SK-N-SH (cell line): Measurements from ENCODE around the gene CFAP74. TPM values are rescaled to one million over a fixed set of nuclear protein-coding genes. Genes with fewer than 3 reads are reported as not detected.

Experiments used
- CTCF ChIA-PET: fragments of 300-600, 350-600 bp; formaldehyde crosslinking; extraction: SDS; loops from one replicate; lab custom pipeline; 2021; lab: Yijun Ruan, JAX
- POLR2A ChIA-PET: fragments of 350-600 bp; sonication (Branson Sonifier 250); formaldehyde crosslinking; extraction: SDS; loops from one replicate; lab custom pipeline; 2020; ENCODE audit warnings: antibody characterized with exemption, inconsistent platforms; lab: Yijun Ruan, JAX
- DNase-seq: peaks from one replicate; pipeline ENCODE4 v3.0.0; 2012
- H2AFZ ChIP-seq: fragments of 200-600 bp; sonication (generic); 2 replicates; pipeline ENCODE4 v1.8.1; 2016; ENCODE audit warnings: antibody characterized with exemption, mild to moderate bottlenecking, low read depth
- H3F3A ChIP-seq: fragments of 200-600 bp; sonication (generic); replicated peaks from 2 replicates; pipeline ENCODE3; 2016; ENCODE audit warnings: antibody characterized with exemption, mild to moderate bottlenecking; ENCODE audit not compliant: insufficient read depth
- H3K27ac ChIP-seq, 2 experiments: fragments of 200-500 bp in 1 of 2; fragments of 200-600 bp in 1 of 2; sonication (Bioruptor generic) in 1 of 2; sonication (generic), shearing (Covaris generic) in 1 of 2; 2 replicates each; pipeline versions ENCODE4 v1.5.1 to v1.6.1; 2014 to 2016; ENCODE audit warnings: low read depth in 2 of 2, inconsistent platforms in 1 of 2, low read length in 1 of 2, mild to moderate bottlenecking in 1 of 2, mixed read lengths in 1 of 2
- H3K27me3 ChIP-seq: fragments of 200-600 bp; sonication (generic), shearing (Covaris generic); 2 replicates; pipeline ENCODE4 v1.6.1; 2016; ENCODE audit warnings: mixed run types; ENCODE audit not compliant: insufficient read depth
- H3K36me3 ChIP-seq, 2 experiments: fragments of 200-500 bp in 1 of 2; fragments of 200-600 bp in 1 of 2; sonication (Bioruptor generic) in 1 of 2; sonication (generic) in 1 of 2; replicated peaks in 1 of 2; 2 replicates each; pipeline versions ENCODE3 to v1.5.1; 2014 to 2016; ENCODE audit warnings: low read length in 1 of 2, mild to moderate bottlenecking in 1 of 2; ENCODE audit not compliant: insufficient read depth in 2 of 2, control insufficient read depth in 1 of 2
- H3K4me1 ChIP-seq, 2 experiments: fragments of 200-500 bp in 1 of 2; fragments of 200-600 bp in 1 of 2; sonication (Bioruptor generic) in 1 of 2; sonication (generic), shearing (Covaris generic) in 1 of 2; 2 replicates each; pipeline versions ENCODE4 v1.5.1 to v1.6.1; 2014 to 2016; ENCODE audit warnings: low read depth in 1 of 2, low read length in 1 of 2, mixed run types in 1 of 2; ENCODE audit not compliant: insufficient read depth in 2 of 2, control insufficient read depth in 1 of 2
- H3K4me2 ChIP-seq: fragments of 200-600 bp; sonication (generic), shearing (Covaris generic); 2 replicates; pipeline ENCODE4 v1.6.1; 2017; ENCODE audit warnings: mixed run types
- H3K4me3 ChIP-seq, 2 experiments: fragments of 200-500 bp in 1 of 2; fragments of 200-600 bp in 1 of 2; sonication (Bioruptor generic) in 1 of 2; sonication (generic), shearing (Covaris generic) in 1 of 2; 2 replicates each; pipeline versions ENCODE4 v1.5.1 to v1.8.1; 2014 to 2016; ENCODE audit warnings: low read depth in 2 of 2, inconsistent platforms in 1 of 2, low read length in 1 of 2, mild to moderate bottlenecking in 1 of 2, mixed read lengths in 1 of 2, moderate library complexity in 1 of 2
- H3K79me2 ChIP-seq: fragments of 200-600 bp; sonication (generic); 2 replicates; pipeline ENCODE4 v1.8.1; 2017; ENCODE audit warnings: mild to moderate bottlenecking; ENCODE audit not compliant: insufficient read depth
- H3K9ac ChIP-seq: fragments of 200-600 bp; sonication (generic); 2 replicates; pipeline ENCODE4 v1.6.1; 2017; ENCODE audit warnings: mixed run types
- H3K9me2 ChIP-seq: fragments of 200-600 bp; sonication (generic); 2 replicates; pipeline ENCODE4 v1.6.1; 2017; ENCODE audit warnings: mixed run types
- H3K9me3 ChIP-seq: fragments of 200-600 bp; sonication (generic); 2 replicates; pipeline ENCODE4 v1.6.1; 2017; ENCODE audit warnings: mixed run types, mild to moderate bottlenecking, moderate library complexity
- H4K20me1 ChIP-seq: fragments of 200-600 bp; sonication (generic); 2 replicates; pipeline ENCODE4 v1.6.1; 2017; ENCODE audit warnings: mild to moderate bottlenecking, mixed run types; ENCODE audit not compliant: insufficient read depth
- CHD2 ChIP-seq: fragments of 150-350 bp; IDR thresholded peaks from 2 replicates; pipeline ENCODE4 v1.6.1; 2018; ENCODE audit warnings: low read length; ENCODE audit not compliant: partially characterized antibody
- CTCF ChIP-seq: fragments of 200-600 bp; sonication (generic); IDR thresholded peaks from 2 replicates; pipeline ENCODE4 v1.6.1; 2017; ENCODE audit warnings: antibody characterized with exemption, mild to moderate bottlenecking, moderate library complexity
- ELF1 ChIP-seq: IDR thresholded peaks from 2 replicates; pipeline ENCODE4 v1.4.0; 2012
- FOSL2 ChIP-seq: IDR thresholded peaks from 2 replicates; pipeline ENCODE4 v1.4.0; 2012; ENCODE audit warnings: low read depth, mild to moderate bottlenecking, moderate library complexity, borderline replicate concordance
- FOXJ3 ChIP-seq: sonication (generic); formaldehyde crosslinking; IDR thresholded peaks from 2 replicates; pipeline ENCODE4 v1.5.1; 2020; ENCODE audit warnings: mild to moderate bottlenecking, missing genetic modification reagents
- FOXM1 ChIP-seq: IDR thresholded peaks from 2 replicates; pipeline ENCODE4 v1.4.0; 2012; ENCODE audit warnings: low read depth, mild to moderate bottlenecking
- GABPA ChIP-seq: IDR thresholded peaks from 2 replicates; pipeline ENCODE4 v1.4.0; 2012; ENCODE audit warnings: low read depth, mild to moderate bottlenecking
- IRF3 ChIP-seq: fragments of 150-350 bp; IDR thresholded peaks from 2 replicates; pipeline ENCODE4 v1.6.1; 2016; ENCODE audit warnings: mild to moderate bottlenecking, low read depth, low read length
- MAX ChIP-seq: IDR thresholded peaks from 2 replicates; pipeline ENCODE4 v1.4.0; 2012; ENCODE audit warnings: low read depth
- MEF2A ChIP-seq: IDR thresholded peaks from 2 replicates; pipeline ENCODE4 v1.4.0; 2012; ENCODE audit warnings: low read depth, borderline replicate concordance
- MXI1 ChIP-seq: IDR thresholded peaks from 2 replicates; pipeline ENCODE4 v1.6.1; 2012; ENCODE audit warnings: mild to moderate bottlenecking, low read depth, low read length, improper control_type of control experiment
- NFIC ChIP-seq: IDR thresholded peaks from 2 replicates; pipeline ENCODE4 v1.4.0; 2012; ENCODE audit warnings: borderline replicate concordance
- NRF1 ChIP-seq: IDR thresholded peaks from 2 replicates; pipeline ENCODE4 v1.6.1; 2012; ENCODE audit warnings: low read depth, mild to moderate bottlenecking, low read length
- PBX3 ChIP-seq: IDR thresholded peaks from 2 replicates; pipeline ENCODE4; 2012
- POLR2AphosphoS5 ChIP-seq: IDR thresholded peaks from 2 replicates; pipeline ENCODE4 v1.6.1; 2012; ENCODE audit warnings: low read depth, low read length
- RAD21 ChIP-seq: IDR thresholded peaks from 2 replicates; pipeline ENCODE4 v1.6.1; 2012; ENCODE audit warnings: mild to moderate bottlenecking, low read length
- RCOR1 ChIP-seq: fragments of 150-350 bp; IDR thresholded peaks from 2 replicates; pipeline ENCODE4 v1.6.1; 2017; ENCODE audit warnings: antibody characterized with exemption, low read length
- RFX5 ChIP-seq: IDR thresholded peaks from 2 replicates; pipeline ENCODE4 v1.6.1; 2012; ENCODE audit warnings: mild to moderate bottlenecking, improper control_type of control experiment, low read length
- RXRA ChIP-seq: IDR thresholded peaks from 2 replicates; pipeline ENCODE4 v1.4.0; 2012; ENCODE audit warnings: low read depth, mild to moderate bottlenecking, borderline replicate concordance
- SIN3A ChIP-seq: IDR thresholded peaks from 2 replicates; pipeline ENCODE4 v1.6.1; 2012; ENCODE audit warnings: low read depth, mild to moderate bottlenecking, low read length, moderate library complexity, borderline replicate concordance
- SMC3 ChIP-seq: IDR thresholded peaks from 2 replicates; pipeline ENCODE4 v1.6.1; 2012; ENCODE audit warnings: low read depth, low read length, improper control_type of control experiment
- TAF1 ChIP-seq: IDR thresholded peaks from 2 replicates; pipeline ENCODE4 v1.6.1; 2012; ENCODE audit warnings: low read depth, mild to moderate bottlenecking, low read length, moderate library complexity, borderline replicate concordance
- TCF12 ChIP-seq: IDR thresholded peaks from 2 replicates; pipeline ENCODE4 v1.4.0; 2012
- TEAD4 ChIP-seq: IDR thresholded peaks from 2 replicates; pipeline ENCODE4 v1.4.0; 2012; ENCODE audit warnings: mild to moderate bottlenecking, borderline replicate concordance; ENCODE audit not compliant: insufficient read depth
- USF1 ChIP-seq: IDR thresholded peaks from 2 replicates; pipeline ENCODE4 v1.4.0; 2012; ENCODE audit warnings: low read depth, borderline replicate concordance
- YY1 ChIP-seq: IDR thresholded peaks from 2 replicates; pipeline ENCODE4 v1.4.0; 2012; ENCODE audit warnings: low read depth, mild to moderate bottlenecking
- WGBS: methylation state at CpG from one replicate; pipeline ENCODE4 v1.1.6; 2017; ENCODE audit warnings: low lambda C conversion rate; 5-methylcytosine and 5-hydroxymethylcytosine counted together
- polyA plus RNA-seq, 3 experiments: library from polyadenylated mRNA; depleted of rRNA; stranded (reverse); fragments of >200 nt; gene quantifications; 2 replicates each; pipeline ENCODE4 v1.2.3, GENCODE V29; 2012

The CFAP74 gene
- polyA plus RNA-seq, 1 of the 3 experiments (the other 2 are of a cell fraction) = not detected

GRCh38 chr1:1954015-1954414 is 49.6 kb downstream of the CFAP74 start:
- 80% methylated on average over 2 of the region's 9 CpGs for WGBS
- no peaks in the 10 kb centered on the region for H4K20me1 ChIP-seq
- POLR2A ChIA-PET = no interaction called here
- H3K4me3 ChIP-seq = no peak overlapping the region
- no peaks in the 10 kb centered on the region for H3K4me1 ChIP-seq
- H3K27me3 ChIP-seq = no peaks in the 10 kb centered on the region; the same call in 1 of the 2 replicates
- TF ChIP-seq RXRA (no peak), RAD21 (no peak), RCOR1 (no peak), MEF2A (no peak), SMC3 (no peak), PBX3 (no peak), FOXJ3 (CRISPR knock-in tag) (no peak), TAF1 (no peak), GABPA (no peak), CHD2 (no peak), FOSL2 (no peak), MXI1 (no peak), YY1 (no peak), NFIC (no peak), TEAD4 (no peak), CTCF (no peak), FOXM1 (no peak)
- TF ChIP-seq, all 33 proteins: peak for 0
- H2AFZ ChIP-seq = no peak overlapping the region
- no peak overlapping the region for H3K27ac ChIP-seq
- H3F3A ChIP-seq = no peaks in the 10 kb centered on the region
- H3K9me2 ChIP-seq = no peaks in the 10 kb centered on the region
- CTCF ChIA-PET = interaction anchor here (1.0 to 10.4 kb wide), 5 partner anchors 9 to 95 kb away, joined by 3 to 268 read pairs (median 8); no protein-coding TSS in a partner anchor
- no peaks in the 10 kb centered on the region for H3K79me2 ChIP-seq
- no peak overlapping the region for H3K4me2 ChIP-seq
- DNase-seq = no peak
- H3K9ac ChIP-seq = no peak overlapping the region
- H3K36me3 ChIP-seq = no peaks in the 10 kb centered on the region
- H3K9me3 ChIP-seq = no peaks in the 10 kb centered on the region

GRCh38 chr1:1950940-1951339 is 52.6 kb downstream of the CFAP74 start:
- CTCF ChIA-PET = no interaction called here
- Histone ChIP-seq H3K27me3 (no peaks in the 10 kb centered on the region; the same call in 1 of the 2 replicates), H2AFZ (no peak overlapping the region), H4K20me1 (no peaks in the 10 kb centered on the region), H3F3A (no peaks in the 10 kb centered on the region), H3K9ac (no peak overlapping the region), H3K9me2 (no peaks in the 10 kb centered on the region), H3K27ac (no peak overlapping the region), H3K4me1 (peaks cover 0 to 17% of the 10 kb centered on the region in 2 experiments; a peak in 1 of 4 replicates), H3K9me3 (no peaks in the 10 kb centered on the region), H3K79me2 (no peaks in the 10 kb centered on the region), H3K4me2 (no peak overlapping the region), H3K4me3 (no peak overlapping the region), H3K36me3 (no peaks in the 10 kb centered on the region)
- 51% methylated on average over 5 of the region's 5 CpGs for WGBS
- POLR2A ChIA-PET = no interaction called here
- DNase-seq = no peak
- TF ChIP-seq PBX3 = no peak
- TF ChIP-seq SIN3A = no peak
- no peak for TF ChIP-seq CHD2
- TF ChIP-seq ELF1 = no peak
- TF ChIP-seq YY1 = no peak
- no peak for TF ChIP-seq RFX5
- TF ChIP-seq MAX = no peak
- no peak for TF ChIP-seq POLR2AphosphoS5
- no peak for TF ChIP-seq TCF12
- no peak for TF ChIP-seq IRF3
- TF ChIP-seq RXRA = no peak
- no peak for TF ChIP-seq NRF1
- TF ChIP-seq USF1 = no peak
